GM12892 (cell line): Measurements from ENCODE around the gene MTF2.

Experiments
- DNase-seq: peaks from one replicate; pipeline ENCODE4 v3.0.0; 2011; ENCODE audit not compliant: insufficient read length
- FAIRE-seq: peaks from 2 replicates; lab custom pipeline; 2011; peaks lifted over from hg19 to GRCh38; lab: Jason Lieb, UNC
- POLR2A ChIP-seq: IDR thresholded peaks from 2 replicates; pipeline ENCODE4 v1.6.1; 2011; ENCODE audit warnings: low read depth, low read length, control low read depth
- POLR2AphosphoS5 ChIP-seq: IDR thresholded peaks from 2 replicates; pipeline ENCODE4 v1.6.1; 2011; ENCODE audit warnings: low read depth, low read length, control low read depth
- TAF1 ChIP-seq: IDR thresholded peaks from 2 replicates; pipeline ENCODE4 v1.6.1; 2011; ENCODE audit warnings: low read depth, mild to moderate bottlenecking, control low read depth, low read length, borderline replicate concordance

The MTF2 gene

GRCh38 chr1:93123201-93123783, 44.2 kb downstream of the MTF2 start:
- no peak for TF ChIP-seq TAF1
- no peak for TF ChIP-seq POLR2AphosphoS5
- TF ChIP-seq POLR2A, result no peak
- DNase-seq (no peak), FAIRE-seq (no peak)

- DNase-seq (no peak), FAIRE-seq (no peak)
- TF ChIP-seq TAF1 (no peak), POLR2A (no peak), POLR2AphosphoS5 (no peak)
Measured at GRCh38 chr1:93124556-93125355, 45.7 kb downstream of the MTF2 start.

GRCh38 chr1:93129507-93130099, 50.5 kb downstream of the MTF2 start:
- FAIRE-seq, result no peak
- TF ChIP-seq TAF1, result no peak
- TF ChIP-seq POLR2A, result no peak
- TF ChIP-seq POLR2AphosphoS5, result no peak

GRCh38 chr1:93132638-93133037, 53.6 kb downstream of the MTF2 start:
- FAIRE-seq (no peak), DNase-seq (no peak)
- TF ChIP-seq POLR2A, result no peak
- no peak for TF ChIP-seq POLR2AphosphoS5
- TF ChIP-seq TAF1, result no peak

More at GRCh38 chr1:93129507-93130099, 50.5 kb downstream of the MTF2 start:
- DNase-seq, result no peak

GRCh38 chr1:93136445-93136844, 57.4 kb downstream of the MTF2 start:
- no peak for DNase-seq
- TF ChIP-seq TAF1 (no peak), POLR2AphosphoS5 (no peak), POLR2A (no peak)
- FAIRE-seq, result no peak

GRCh38 chr1:93137604-93138292, 58.7 kb downstream of the MTF2 start:
- TF ChIP-seq TAF1 (no peak), POLR2A (no peak), POLR2AphosphoS5 (no peak)
- FAIRE-seq (no peak), DNase-seq (no peak)

GRCh38 chr1:93140106-93140505, 61.0 kb downstream of the MTF2 start:
- DNase-seq (no peak), FAIRE-seq (no peak)
- TF ChIP-seq TAF1, result no peak
- TF ChIP-seq POLR2A, result no peak
- TF ChIP-seq POLR2AphosphoS5, result no peak

GRCh38 chr1:93142161-93142560, 63.1 kb downstream of the MTF2 start:
- FAIRE-seq, result no peak
- DNase-seq, result no peak
- TF ChIP-seq POLR2A (no peak), TAF1 (no peak), POLR2AphosphoS5 (no peak)

GRCh38 chr1:93143136-93143535, 64.1 kb downstream of the MTF2 start:
- TF ChIP-seq TAF1 (no peak), POLR2AphosphoS5 (no peak), POLR2A (no peak)
- no peak for DNase-seq
- no peak for FAIRE-seq

GRCh38 chr1:93143769-93144168, 64.7 kb downstream of the MTF2 start:
- no peak for TF ChIP-seq TAF1
- no peak for TF ChIP-seq POLR2AphosphoS5
- TF ChIP-seq POLR2A, result no peak
- FAIRE-seq (no peak), DNase-seq (no peak)

GRCh38 chr1:93148001-93148400, 68.9 kb downstream of the MTF2 start:
- TF ChIP-seq TAF1, result no peak
- no peak for TF ChIP-seq POLR2A
- no peak; the same call in 1 of the 2 replicates for TF ChIP-seq POLR2AphosphoS5
- FAIRE-seq, result no peak
- no peak for DNase-seq

- FAIRE-seq (no peak), DNase-seq (no peak)
- TF ChIP-seq POLR2AphosphoS5 (no peak), POLR2A (peak; percentile 33; the same call in 1 of the 2 replicates)
Measured at GRCh38 chr1:93150729-93151128, 71.6 kb downstream of the MTF2 start.
